ENCODE data around the gene MATCAP1.

Gene MATCAP1

DNA sequence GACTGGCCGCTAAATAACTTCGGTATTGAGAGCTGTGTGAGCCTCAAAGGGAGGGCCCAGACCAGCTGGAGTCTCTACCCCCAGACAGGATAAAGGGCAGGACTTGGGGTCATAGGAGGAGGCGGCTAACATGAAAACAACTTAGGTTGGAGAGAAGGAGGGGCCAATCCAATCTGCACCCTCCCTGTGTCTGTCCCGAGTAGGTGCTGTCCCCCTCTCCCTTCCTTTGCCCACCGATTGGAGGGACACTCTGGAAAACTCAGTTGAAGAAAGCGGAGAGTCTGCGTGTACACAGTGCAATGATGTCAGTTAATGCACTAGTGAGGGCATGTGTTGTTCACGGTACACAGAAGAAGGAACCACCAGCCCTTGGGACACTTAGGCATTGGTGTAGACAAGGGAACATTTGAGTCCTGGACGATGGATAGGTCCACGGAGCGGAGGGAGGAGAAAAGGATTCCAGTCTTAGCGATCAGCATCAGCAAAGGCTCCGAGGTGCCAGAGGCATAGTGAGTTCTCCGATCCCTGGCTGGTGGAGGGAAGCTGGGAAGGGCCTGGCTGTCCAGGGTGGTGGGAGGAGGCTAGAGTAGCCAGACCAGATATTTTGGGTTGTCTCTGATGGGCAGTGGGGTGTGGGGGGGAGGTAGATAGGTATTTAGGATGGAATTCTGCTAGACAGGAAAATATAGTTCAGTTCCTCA lies 12.7 kb downstream of the MATCAP1 start:
- no peak for DNase-seq

DNA sequence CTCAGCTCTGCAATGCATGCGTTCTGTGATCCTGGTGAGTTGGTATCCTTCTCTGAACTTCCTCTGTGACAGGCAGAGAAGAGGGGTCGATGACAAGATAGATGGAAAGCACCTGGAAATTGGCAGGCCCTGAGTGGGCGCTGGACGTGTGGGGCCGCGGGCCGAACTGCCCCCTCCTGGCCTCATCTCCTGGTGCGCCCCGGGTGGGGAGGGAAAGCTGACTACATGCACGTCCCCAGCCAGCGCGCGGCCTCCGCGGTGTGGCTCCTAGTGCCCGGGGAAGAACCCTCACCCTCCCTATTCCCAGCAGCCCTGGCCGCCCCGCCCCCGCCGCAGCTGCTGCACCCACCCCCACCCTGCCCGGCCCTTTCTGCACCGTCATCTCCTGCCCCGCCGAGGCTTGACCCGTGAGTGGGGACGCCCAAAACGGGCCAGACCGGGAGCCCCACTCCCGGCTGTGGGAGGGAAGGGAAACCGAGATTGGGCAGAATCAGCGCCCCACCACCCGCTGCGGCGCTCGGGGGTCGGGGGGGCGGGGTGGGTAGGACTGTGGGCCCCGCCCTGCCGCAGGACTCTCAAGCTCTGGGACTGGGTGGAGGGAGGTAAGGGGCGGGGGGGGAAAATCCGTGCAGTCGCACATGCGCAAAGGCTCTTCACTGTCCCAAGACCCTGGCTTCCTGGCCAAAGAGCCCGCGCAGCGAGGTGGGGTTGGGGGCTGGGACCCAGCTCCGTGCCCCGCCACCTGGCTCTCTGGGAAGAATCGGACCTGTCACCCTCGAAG lies 13.4 kb downstream of the MATCAP1 start, which contains the start of gene NOL3:
Gene NOL3 (plus strand): TSS at position 371 of the 781 bp plus-strand sequence.
- peak; percentile 78 for DNase-seq

DNA sequence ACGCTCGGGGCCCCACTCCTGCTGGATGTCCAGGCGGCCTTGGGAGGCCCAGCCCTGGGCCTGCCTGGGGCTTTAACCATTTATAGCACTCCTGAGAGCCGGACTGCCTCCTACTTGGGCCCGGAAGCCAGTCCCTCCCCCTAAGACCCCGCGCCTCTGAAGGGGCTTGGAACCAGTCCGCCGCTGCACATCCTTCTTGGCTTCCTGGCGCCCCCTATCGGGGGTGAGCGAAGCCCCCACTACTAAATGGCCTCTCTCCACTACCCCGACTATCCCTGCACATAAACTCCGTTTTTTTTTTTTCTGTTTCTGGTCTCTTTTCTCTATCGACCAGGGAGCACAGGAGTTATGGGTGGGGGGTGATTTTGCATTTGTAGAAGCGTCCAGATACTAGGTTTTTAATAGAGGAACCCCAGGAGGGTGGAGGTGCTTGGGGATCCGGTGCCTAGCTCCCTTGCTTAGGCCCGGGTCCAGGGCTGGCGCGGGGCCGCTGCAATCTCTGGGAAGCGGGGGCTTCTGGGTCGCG lies 14.1 kb downstream of the MATCAP1 start:
- peak; percentile 20 for DNase-seq

DNA sequence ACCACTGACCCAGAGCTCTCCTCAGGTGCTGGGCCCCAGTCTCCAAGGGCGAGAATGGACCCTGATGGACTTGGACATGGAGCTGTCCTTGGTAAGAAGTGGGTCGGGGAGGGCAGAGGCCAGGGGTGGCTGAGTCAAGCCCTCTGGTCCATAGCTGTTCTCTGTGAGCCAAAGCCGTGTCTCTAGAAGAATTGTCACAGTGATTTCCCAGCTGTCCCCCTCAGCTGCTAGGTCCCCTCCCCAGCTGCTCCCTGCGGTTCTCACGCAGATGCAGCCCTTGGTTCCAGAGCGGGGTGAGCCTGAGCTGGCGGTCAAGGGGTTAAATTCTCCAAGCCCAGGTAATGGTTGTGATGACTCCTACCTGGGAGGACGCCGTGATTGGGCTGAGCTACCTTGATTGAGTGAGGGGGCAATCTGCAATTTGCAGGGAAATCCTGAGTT lies 14.7 kb downstream of the MATCAP1 start:
- no peak for DNase-seq

DNA sequence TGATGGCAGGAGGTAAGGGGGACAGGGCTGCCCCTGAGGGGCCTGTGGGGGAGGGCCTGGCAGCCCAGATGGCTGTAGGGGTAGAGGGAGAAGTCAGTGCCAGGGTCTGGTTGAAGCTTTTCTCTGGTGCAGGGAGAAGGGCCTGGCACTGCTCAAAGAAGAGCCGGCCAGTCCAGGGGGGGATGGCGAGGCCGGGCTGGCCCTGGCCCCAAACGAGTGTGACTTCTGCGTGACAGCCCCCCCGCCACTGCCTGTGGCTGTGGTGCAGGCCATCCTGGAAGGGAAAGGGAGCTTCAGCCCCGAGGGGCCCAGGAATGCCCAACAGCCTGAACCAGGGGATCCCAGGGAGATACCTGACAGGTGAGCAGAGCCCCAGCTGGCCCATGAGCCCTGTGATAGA lies 16.2 kb downstream of the MATCAP1 start:
- DNase-seq, result no peak

DNA sequence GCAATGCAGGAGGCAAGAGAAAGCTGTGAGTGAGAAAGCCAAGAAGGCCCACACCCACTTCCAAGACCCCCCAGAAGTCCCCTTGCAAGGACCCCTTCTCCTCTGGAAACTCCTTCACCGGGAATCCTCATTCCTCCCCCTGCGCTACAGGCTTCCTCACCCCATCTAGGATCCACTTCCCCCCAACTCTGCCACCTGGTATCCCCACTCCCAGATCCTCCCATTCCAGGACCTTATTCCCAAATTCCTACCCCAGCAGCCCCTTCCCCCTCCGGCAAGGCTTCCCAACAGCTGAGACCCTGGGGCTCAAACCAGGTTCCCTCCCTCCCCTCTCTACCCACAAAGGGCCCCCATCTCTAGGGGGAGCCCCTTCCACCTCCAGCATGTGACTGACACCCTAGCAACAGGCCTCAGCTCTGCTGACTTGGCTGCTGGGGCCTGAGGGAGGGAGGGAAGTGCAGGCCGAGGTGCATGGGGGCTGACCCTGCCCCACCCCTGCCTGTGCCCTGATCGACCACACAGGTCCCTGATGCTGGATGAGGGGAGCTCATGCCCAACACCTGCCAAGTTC lies 17.1 kb downstream of the MATCAP1 start:
- DNase-seq, result no peak

DNA sequence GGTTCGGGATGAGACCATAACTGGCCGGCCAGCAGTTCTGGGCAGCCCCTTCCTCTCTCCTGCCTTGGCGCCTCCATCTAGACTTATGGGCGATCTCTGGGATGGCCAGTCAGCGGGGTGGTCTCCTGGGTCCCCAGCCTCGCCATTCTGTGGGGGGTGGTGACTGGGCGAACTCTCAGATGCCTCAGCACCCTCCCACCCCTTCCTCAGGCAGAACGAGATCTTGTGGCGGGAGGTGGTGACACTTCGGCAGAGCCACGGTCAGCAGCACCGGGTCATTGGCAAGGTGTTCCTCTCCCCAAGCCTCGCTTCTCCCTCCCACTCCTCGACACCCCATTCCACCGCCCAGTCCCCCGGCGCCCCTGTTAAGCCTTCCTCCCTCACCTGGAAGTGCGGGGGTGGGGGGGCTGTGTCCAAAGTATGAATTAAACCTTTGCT lies 17.6 kb downstream of the MATCAP1 start:
- no peak for DNase-seq

DNA sequence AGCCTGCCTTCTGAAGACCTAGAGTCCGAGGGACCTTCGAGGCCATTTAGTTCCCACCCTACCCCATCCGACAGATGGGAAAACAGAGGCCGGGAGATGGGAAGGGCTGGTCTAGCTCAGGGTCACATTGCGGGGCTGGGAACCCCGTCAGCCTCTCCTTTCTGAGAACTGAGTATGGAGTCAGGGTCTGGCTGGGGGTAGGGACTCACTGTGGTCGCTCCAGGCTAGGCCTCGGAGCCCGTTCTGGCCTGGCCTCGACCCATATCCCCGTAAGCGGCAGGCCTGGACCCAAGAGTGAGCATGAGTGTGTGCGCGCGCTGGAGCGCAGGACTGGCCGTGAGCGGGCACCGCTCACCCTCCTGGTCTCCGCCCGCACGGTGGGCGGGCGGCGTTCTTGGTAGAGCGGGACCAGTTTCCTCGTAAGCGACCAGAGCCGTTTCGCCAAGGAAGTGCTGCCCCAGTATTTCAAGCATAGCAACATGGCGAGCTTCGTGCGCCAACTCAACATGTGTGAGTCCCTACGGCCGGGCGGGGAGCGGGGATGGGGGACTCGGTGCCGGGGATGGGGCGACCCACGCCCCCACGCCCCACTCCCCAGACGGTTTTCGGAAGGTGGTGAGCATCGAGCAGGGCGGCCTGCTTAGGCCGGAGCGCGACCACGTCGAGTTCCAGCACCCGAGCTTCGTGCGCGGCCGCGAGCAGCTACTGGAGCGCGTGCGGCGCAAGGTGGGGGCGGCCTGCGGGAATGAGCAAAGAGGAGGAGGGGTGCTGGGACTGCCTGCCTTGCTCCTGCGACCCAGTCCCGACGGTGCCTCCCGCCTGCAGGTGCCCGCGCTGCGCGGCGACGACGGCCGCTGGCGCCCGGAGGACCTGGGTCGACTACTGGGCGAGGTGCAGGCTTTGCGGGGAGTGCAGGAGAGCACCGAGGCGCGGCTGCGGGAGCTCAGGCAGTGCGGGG lies 18.4 kb downstream of the MATCAP1 start:
- no peak for DNase-seq

DNA sequence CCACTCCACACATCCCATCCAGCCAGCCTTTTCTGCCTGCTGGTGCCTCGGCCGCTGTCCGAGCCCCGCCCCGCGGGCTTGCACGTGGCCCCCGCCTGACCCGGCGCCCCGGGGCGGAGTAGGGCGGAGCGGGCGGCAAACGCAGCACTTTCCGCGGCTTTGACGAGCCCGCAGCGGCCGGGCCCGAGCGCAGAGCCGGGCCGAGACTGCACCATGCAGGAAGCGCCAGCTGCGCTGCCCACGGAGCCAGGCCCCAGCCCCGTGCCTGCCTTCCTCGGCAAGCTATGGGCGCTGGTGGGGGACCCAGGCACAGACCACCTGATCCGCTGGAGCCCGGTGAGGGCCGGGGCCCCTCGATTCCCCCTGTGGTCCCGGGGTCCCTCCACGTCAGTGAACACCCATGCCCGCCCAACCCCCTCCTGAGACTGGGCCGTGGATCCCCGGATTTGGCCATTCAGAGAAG lies 19.1 kb downstream of the MATCAP1 start, which contains the start of gene HSF4:
Gene HSF4 (plus strand): TSS at position 147 of the 463 bp plus-strand sequence. CDS start 67 bp downstream, at position 214.
- peak; percentile 22 for DNase-seq

DNA sequence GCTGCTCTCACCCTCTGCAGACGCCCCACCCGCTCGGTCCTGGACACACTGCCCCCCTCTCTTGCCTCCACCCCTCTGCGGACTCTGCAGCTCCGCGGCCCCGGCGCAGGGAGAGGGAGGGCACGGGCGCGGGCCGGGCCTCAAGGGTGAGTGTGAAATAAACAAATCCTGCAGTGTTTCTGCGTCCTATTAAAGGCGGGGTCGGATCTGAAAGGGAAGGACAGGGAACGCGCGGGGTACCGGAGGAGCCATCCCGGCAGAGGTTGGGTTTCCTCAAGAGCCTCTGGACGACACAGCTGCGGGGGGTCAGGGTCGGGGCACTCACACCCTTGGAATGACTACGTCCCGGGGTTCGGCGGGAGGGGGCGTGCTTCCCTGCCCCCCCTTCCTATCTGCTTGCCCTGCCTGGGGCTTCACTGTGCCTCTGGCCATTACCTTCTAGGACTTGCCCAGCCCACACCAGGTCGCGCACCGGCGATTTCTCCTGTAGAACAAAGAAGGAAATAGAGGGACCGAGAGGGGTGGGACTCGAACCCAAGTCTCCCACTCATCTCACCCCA lies 19.7 kb downstream of the MATCAP1 start:
- DNase-seq, result peak; percentile 14

DNA sequence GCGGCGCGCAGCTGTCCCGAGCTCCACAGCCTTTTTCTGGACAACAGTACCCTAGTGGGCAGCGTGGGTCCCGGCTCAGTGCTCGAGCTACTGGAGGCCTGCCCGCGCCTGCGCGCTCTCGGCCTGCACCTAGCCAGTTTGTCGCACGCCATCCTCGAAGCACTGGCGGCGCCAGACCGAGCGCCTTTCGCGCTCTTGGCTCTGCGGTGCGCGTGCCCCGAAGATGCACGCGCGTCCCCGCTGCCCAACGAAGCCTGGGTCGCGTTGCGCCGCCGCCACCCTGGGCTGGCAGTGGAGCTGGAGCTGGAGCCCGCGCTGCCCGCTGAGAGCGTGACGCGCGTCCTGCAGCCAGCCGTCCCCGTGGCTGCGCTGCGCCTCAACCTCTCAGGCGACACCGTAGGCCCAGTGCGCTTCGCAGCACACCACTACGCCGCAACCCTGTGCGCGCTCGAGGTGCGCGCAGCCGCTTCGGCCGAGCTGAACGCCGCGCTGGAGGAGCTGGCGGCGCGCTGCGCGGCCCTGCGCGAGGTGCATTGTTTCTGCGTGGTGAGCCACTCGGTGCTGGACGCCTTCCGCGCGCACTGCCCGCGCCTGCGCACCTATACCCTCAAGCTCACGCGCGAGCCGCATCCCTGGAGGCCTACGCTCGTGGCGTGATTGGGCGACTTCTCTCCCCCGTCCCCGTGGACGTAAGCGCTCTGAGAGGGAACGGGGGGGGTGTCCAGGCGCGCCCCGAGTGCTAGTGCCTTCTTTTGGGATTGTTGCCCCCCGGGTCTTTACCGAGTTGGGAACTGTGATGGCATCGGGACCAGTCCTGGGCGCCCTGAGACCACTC lies 20.4 kb downstream of the MATCAP1 start:
- DNase-seq, result peak; percentile 79

DNA sequence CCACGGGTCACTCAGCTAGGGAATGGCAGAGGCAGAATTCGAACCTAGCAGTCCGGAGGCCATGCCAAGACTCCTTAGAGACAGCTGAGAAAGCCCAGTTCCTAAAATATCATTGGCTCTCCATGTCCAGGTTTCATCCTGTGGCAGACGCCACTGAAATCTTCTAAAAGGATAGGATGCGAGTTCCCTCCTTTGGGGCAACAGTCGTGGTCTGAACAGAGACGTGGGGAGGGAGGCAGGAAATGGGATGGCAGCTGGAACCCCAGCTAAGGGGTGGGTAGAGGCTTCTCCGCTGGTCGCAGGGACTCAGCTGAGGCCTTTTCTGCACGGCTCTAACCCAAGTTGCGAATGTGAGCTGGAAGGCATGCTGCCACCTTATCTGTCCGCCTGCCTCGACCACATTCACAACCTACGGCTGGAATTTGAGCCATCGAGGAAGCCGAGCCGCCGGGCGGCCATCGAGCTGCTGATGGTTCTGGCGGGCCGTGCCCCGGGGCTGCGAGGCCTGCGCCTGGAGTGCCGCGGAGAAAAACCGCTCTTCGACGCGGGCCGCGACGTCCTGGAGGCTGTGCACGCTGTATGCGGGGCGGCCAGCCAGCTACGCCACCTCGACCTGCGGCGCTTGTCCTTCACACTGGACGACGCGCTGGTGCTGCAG lies 21.1 kb downstream of the MATCAP1 start:
- DNase-seq, result peak; percentile 56

DNA sequence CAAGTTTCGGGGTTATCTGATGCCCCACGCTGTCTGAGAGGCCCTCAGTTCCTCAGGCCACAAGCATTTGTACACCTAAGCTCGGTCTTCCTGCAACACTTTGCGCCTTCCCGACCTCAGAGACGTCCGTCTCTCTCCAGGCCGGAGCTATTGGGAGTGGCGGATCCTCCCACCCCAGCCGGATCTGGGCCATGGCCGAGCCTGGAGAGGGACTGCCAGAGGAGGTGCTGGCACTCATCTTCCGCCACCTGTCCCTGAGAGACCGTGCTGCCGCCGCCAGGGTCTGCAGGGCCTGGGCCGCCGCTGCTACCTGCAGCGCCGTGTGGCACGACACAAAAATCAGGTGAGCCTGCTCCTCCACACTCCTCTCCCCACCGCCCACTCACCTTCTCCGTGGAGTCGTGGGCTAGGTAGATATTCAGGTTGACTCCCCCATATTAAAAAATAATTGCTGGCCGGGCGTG lies 22.1 kb downstream of the MATCAP1 start:
- no peak for DNase-seq

DNA sequence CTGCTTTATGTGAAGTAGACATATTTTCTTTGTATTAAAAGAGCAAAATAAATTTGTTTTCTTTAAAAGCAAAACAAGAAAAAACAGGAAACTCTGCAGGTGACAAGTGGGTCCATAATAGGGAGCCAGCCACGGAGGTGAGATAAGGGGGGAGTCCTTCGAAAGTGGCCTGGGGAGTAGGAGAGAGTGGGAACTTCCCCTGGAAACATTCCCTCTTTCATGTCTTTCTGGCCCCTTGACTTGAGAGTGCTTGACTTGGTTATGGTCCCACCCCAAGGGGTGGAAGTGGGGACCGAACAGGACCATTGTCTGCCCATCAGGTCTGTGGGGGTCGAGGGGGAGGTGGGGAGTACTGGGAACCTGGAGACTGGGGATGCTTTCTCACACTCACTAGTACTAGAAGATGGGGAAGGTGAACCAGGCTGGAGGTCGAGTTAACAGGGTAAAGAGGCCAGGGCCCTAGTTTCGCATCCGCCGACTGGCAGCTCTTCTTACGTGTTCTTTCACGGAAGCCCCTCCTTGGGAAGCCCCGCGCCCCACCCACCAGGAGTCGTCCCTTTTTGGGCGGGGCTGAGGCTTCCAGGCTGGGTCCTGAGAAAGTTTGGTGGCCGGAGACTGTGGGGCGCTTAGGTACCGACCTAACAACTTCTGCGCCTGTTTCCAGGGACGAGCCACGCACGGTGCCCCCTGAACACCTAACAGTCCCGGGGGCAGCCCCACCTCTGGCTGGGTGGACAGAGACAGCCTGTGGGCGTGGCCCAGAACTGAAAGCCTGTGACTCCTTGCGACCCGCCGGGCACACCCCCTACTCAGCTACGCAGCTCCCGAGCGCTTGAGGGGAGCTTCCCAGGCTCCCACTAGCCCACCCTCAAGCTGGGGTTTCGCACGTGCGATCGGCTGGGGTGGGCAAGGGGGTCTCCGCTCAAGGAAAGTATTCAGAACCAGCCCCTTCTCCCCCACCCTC lies 24.8 kb downstream of the MATCAP1 start:
- peak; percentile 17 for DNase-seq

DNA sequence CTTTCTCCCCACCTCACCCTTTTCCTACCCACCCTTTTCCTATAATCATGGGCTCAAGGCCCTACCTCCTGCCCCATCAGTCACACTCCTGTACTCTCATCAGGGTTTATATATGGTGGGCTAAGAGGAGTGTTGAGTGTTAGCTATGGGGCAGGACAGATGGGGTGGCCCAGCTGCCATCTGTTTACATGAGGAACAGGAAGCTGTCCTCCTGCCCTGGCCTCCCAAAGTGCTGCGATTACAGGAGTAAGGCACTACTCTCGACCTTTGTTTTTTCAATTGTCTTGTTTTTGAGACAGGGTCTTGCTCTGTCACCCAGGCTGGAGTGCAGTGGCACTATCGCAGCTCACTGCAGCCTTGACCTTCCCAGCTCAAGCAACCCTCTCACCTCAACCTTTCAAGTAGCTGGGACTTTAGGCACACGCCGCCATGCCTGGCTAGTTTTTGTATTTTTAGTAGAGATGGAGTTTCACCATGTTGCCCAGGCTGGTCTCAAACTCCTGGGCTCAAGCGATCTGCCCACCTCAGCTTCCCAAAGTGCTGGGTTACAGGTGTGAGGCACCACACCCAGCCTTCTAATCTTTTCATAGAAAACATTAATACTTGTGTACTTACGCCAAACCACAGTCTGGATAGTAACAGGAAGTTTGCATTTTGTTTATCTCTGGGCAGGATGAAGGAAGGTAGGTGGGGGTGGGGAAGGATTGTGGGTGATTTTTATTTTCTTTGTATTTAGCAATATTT lies 25.7 kb downstream of the MATCAP1 start:
- no peak for DNase-seq

DNA sequence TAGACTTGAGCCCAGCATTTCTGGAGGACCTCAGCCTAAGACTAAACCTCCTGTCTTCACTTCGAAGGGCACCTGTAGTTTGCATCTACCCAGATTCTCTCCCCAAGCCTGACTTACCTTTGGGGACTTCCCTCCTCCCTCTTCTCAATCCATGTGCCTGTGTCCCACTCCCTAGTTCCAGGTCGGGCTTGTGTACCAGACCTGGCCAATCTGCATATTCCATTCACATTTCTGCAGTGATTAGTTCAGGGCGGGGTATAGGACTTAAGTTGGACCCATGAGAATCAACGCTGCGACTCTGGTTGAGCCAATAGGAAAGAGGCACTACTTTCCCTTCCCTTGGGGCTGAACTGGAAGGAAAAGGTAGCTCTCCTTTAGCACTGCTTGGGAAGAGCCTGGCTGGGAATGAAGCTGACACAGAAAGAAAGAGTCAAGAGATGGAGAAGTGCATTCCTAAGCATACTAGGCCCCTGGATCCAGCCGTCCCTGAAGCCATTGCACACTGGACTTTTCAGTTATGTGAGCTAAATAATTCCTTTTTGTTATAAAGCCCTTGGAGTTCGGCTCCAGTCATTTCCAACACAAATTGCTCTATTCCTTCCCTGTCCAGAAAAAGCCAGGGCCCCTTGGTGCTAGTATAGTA lies 26.5 kb downstream of the MATCAP1 start:
- DNase-seq, result no peak

DNA sequence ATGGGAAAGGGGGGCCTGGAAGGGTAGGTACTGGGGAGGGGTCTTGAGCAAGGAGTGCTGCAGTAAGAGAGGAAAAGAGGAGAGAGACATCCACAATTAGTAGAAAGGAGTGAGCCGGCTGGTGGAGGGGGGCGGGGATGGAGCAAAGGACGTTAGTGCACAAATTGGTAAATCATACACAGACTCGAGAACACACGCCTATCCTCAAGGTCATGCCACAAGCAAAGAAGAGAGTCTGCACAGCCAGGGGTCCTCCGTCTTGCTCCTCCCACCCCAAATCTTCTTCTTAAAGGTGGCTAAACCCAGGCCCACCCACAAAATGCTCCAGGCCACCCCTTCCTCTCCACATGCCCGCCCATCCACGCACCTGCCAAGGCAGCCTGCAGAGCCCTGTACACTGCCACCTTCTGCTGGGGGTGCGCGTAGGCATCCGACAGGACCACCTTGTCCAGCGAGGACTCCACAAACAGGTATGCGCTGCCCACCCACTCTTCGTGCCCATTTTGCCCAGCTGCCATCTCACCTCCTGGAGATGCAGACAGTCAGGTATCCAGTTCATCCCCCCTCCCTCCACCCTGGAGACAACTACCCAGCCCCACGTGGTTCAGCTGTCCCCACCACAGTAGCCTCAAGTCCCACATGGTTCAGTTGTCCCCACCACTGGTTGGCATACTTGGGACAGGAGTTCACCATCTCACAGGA lies 27.5 kb downstream of the MATCAP1 start:
- DNase-seq, result no peak

Data from DMS153 (cell line).